Renal cortex interstitium (tissue), 3 donors: ENCODE results near the gene SAMD4A. TPM values are rescaled to one million over a fixed set of nuclear protein-coding genes. Genes with fewer than 3 reads are reported as not detected.

Source experiments
- polyA plus RNA-seq, 3 donors: library from polyadenylated mRNA; unstranded; fragments of 120-200 nt; gene quantifications; one replicate each; pipeline ENCODE4 v1.2.1, GENCODE V29; 2013; ENCODE audit not compliant: insufficient read length in 3 of 3

The SAMD4A gene
- polyA plus RNA-seq, 3 donors = 8.6 to 14.4 (median 10.1) TPM

Other genes starting within 250 kb of the SAMD4A start
- 10 to 100 TPM; 15.8 to 30.2 (median 28.7) TPM for gene CDKN3, start 170.1 kb upstream of the SAMD4A start, polyA plus RNA-seq
- 100 to 1,000 TPM; 124 to 144 (median 140) TPM for gene CNIH1, start 125.8 kb upstream of the SAMD4A start, polyA plus RNA-seq
- 100 to 1,000 TPM in 1 of 3 donors, 10 to 100 TPM in 2; 86.3 to 109 (median 92.2) TPM for gene GMFB, start 78.1 kb upstream of the SAMD4A start, polyA plus RNA-seq
- gene CGRRF1, start 57.2 kb upstream of the SAMD4A start, polyA plus RNA-seq = 10 to 100 TPM; 28.0 to 37.4 (median 30.0) TPM